Panc1 (cell line): ENCODE data around the gene BPIFA2.

Experiments
- POLR2AphosphoS5 ChIP-seq: IDR thresholded peaks from 2 replicates; pipeline ENCODE4 v1.6.1; 2012; ENCODE audit warnings: mild to moderate bottlenecking, low read depth, low read length, moderate library complexity
- SIN3A ChIP-seq: IDR thresholded peaks from 2 replicates; pipeline ENCODE4 v1.6.1; 2012; ENCODE audit warnings: low read depth, mild to moderate bottlenecking, low read length, moderate library complexity, borderline replicate concordance; ENCODE audit not compliant: insufficient read depth
- TCF7L2 ChIP-seq: IDR thresholded peaks from 2 replicates; pipeline ENCODE4 v1.6.1; 2011; ENCODE audit warnings: mild to moderate bottlenecking, low read depth, low read length, inconsistent platforms
- TF ChIP-seq, protein P1 (sequence below): fragments of 450-650 bp; IDR thresholded peaks from 2 replicates; pipeline ENCODE4 v1.5.1; 2017; ENCODE audit warnings: mild to moderate bottlenecking
- TF ChIP-seq, protein P2 (sequence below), 2 experiments: IDR thresholded peaks; 2 replicates each; pipeline ENCODE4 v1.6.1; 2011 to 2012; ENCODE audit warnings: low read depth in 2 of 2, control low read depth in 1 of 2, low read length in 1 of 2, mild to moderate bottlenecking in 1 of 2, moderate library complexity in 1 of 2; ENCODE audit not compliant: insufficient read depth in 1 of 2

DNA sequence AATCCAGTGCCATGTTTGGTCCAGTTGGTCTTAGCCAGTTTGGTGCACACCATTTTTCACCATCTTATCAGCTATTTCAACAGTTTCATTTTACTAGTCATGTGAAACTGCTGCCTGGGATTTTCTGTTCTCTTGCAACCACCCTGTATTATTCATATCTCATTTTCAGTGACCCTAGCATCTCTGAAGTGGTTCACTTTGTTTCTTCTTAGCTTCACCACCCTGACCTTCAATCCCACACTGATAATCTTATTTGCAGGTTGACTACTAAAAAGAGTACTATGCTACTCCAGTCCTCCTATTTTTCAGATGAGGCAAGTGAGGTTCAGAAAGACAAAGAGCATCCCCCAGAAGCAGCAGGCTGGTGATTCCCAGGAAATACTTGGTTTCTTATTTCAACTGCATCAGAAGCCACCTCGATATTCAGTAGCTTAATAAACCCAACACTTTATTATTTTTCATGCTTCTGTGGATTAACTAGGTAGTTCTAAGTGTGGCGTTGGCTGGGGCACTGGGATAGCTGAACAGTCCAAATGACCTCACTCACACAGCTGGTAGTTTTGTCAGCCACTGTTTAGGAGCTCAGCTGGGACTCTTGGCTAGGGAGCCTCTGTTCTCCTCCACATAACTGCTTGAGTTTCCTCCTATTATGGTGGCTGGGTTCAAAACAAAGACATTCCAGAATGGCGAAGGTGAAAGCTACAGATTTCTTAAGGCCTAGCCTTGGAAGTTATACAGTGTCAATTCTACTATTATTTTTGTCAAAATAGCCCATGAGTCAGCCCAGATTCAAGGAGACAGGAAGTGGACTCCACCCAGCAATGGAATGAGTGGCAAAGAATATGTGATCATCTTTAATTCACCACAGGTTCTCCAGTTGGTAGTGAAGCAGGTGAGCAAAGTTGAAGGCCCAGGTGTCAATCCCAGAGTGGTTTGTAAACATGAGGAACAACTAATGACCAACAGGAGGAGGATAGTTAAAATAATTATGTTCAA, 47.9 kb upstream of the BPIFA2 start:
- TF ChIP-seq POLR2AphosphoS5: no peak
- TF ChIP-seq, protein P1, sequence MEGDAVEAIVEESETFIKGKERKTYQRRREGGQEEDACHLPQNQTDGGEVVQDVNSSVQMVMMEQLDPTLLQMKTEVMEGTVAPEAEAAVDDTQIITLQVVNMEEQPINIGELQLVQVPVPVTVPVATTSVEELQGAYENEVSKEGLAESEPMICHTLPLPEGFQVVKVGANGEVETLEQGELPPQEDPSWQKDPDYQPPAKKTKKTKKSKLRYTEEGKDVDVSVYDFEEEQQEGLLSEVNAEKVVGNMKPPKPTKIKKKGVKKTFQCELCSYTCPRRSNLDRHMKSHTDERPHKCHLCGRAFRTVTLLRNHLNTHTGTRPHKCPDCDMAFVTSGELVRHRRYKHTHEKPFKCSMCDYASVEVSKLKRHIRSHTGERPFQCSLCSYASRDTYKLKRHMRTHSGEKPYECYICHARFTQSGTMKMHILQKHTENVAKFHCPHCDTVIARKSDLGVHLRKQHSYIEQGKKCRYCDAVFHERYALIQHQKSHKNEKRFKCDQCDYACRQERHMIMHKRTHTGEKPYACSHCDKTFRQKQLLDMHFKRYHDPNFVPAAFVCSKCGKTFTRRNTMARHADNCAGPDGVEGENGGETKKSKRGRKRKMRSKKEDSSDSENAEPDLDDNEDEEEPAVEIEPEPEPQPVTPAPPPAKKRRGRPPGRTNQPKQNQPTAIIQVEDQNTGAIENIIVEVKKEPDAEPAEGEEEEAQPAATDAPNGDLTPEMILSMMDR: no peak
- no peak for TF ChIP-seq SIN3A
- TF ChIP-seq, protein P2, sequence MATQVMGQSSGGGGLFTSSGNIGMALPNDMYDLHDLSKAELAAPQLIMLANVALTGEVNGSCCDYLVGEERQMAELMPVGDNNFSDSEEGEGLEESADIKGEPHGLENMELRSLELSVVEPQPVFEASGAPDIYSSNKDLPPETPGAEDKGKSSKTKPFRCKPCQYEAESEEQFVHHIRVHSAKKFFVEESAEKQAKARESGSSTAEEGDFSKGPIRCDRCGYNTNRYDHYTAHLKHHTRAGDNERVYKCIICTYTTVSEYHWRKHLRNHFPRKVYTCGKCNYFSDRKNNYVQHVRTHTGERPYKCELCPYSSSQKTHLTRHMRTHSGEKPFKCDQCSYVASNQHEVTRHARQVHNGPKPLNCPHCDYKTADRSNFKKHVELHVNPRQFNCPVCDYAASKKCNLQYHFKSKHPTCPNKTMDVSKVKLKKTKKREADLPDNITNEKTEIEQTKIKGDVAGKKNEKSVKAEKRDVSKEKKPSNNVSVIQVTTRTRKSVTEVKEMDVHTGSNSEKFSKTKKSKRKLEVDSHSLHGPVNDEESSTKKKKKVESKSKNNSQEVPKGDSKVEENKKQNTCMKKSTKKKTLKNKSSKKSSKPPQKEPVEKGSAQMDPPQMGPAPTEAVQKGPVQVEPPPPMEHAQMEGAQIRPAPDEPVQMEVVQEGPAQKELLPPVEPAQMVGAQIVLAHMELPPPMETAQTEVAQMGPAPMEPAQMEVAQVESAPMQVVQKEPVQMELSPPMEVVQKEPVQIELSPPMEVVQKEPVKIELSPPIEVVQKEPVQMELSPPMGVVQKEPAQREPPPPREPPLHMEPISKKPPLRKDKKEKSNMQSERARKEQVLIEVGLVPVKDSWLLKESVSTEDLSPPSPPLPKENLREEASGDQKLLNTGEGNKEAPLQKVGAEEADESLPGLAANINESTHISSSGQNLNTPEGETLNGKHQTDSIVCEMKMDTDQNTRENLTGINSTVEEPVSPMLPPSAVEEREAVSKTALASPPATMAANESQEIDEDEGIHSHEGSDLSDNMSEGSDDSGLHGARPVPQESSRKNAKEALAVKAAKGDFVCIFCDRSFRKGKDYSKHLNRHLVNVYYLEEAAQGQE (IDR thresholded peaks at IDR 0.05; ENCODE audit: insufficient read depth in 1 of 2, low read depth in 2 of 2, low read length in 1 of 2): no peak
- TF ChIP-seq TCF7L2: no peak
